ENCODE measurements around the gene RASA2.
A peak's percentile ranks its signal among the peaks of the same experiment; 100 is the strongest.
"Not testable (repeated sequence)": the region's sequence is repeated elsewhere in the genome, so short reads cannot be mapped to it uniquely, and the experiment has no call there.

RASA2 gene

DNA sequence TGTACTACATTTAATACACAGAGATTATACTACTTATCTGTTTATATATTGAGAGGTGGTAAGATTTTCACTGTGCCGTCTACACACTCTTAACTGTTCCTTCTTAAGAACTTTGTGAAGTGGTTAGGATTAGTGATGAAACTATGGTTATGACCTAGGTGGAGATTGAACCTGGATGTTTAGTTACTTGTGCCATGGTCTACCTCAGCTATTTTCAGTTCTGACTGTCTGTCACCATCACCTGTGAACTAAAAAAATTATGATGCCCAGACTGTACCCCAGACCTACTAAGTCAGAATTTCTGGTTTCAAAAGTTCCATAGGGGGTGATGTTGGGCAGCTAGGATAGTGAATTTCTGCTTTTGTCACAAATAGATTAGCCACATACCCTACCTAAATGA lies 6.4 kb downstream of the RASA2 start:
- no peak for DNase-seq (ENCODE audit: low read depth in 2 of 2)

GRCh38 chr3:141497589-141497988 lies 10.8 kb downstream of the RASA2 start:
- not testable (repeated sequence) for DNase-seq (ENCODE audit: low read depth in 2 of 2)

DNA sequence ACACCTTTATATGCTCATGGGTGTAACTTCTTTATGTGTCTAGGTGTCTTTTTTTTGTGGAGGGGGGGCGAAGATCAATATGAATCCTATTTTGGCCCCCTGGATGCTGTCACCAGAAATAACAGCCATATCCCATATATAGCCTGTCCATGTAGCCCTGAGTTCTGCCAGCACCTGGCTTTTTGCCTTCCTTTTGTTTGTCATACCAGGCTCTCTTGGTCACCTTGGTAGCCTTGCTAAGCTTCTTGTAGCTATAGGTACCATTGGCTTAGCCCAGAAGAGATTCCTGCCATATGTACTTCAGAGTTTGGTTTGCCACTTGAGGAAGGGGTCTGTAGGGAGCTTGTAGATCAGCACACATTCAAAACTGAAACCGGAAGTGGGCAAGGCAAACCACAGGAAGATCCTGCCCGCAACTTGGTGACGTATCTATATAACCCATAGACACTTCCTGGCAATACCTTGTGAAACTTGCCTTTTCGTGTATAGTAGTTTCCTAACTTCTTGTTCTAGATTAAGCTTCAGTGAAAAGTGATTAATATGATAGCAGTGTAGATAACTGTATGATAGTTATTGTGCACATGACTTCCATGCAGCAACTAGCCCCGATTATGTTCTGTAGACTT lies 11.9 kb downstream of the RASA2 start:
- peak; percentile 70 to 79 for DNase-seq (ENCODE audit: low read depth in 2 of 2)

GRCh38 chr3:141499284-141499683 lies 12.5 kb downstream of the RASA2 start:
- no peak for DNase-seq (ENCODE audit: low read depth in 2 of 2)

- no peak for DNase-seq (ENCODE audit: low read depth in 2 of 2)
Observed at GRCh38 chr3:141499965-141500364, 13.1 kb downstream of the RASA2 start.

DNA sequence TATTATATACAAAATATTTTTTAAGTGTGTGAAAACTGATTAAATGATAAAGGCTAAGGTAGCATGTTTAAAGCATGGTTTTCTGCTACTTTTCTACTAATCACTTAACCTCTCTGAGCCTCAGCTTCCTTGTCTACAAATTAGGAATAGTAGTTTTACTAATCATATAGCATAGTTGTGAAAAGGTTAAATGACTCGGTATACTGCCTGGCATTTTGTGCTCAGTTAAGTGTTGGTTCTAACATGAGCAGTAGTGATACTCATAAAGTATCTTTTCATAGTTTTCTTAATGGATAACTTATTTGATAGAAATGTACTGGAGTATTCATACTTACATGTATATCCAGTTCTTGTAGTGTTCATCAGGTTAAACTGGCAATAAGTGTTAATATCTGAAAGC lies 13.6 kb downstream of the RASA2 start:
- no peak for DNase-seq (ENCODE audit: low read depth in 2 of 2)

DNA sequence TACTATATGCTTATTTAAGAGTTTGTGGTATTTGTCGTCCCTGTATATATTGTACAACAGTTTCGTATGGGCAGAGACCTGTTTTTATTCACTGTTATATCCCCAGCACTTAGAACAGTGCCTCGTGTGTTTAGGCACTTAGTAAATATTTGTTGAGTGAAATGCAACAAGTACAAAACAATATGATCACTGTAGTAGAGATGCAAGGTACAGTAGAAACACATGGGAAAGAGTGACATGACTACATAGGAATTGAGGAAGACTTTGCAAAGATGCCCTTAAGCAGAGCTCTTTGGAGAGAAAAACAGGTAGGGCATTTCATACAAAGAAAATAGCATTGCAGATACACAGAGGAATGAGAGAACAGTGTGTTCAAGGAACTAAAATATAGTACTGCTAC lies 18.3 kb downstream of the RASA2 start:
- DNase-seq (ENCODE audit: low read depth in 2 of 2) = no peak

DNA sequence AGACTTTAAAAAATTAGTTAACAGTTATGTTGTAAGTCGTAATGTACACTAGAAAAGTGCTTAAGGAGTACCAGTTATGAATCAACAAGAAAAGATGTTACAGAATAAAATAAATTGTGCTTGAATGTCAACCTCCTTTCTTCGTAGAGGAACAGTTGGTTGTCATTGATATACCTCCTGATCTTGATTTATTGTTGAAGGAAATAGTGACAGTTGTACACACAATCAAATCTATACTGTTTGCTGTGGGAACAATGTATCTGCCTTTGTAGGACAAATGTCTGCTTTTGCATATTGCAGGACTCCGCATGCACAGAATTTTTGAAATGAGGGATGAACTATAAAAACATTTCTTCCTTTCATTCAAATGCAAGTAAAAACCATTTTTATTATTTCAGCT lies 19.2 kb downstream of the RASA2 start:
- no peak for DNase-seq (ENCODE audit: low read depth in 2 of 2)

GRCh38 chr3:141507392-141508066 lies 20.7 kb downstream of the RASA2 start:
- no peak for DNase-seq (ENCODE audit: low read depth in 2 of 2)

GRCh38 chr3:141508067-141508436 lies 21.2 kb downstream of the RASA2 start:
- no peak for DNase-seq (ENCODE audit: low read depth in 2 of 2)

- no peak for DNase-seq (ENCODE audit: low read depth in 2 of 2)
Observed at GRCh38 chr3:141511361-141511760, 24.5 kb downstream of the RASA2 start.

GRCh38 chr3:141514382-141514781 lies 27.6 kb downstream of the RASA2 start:
- no peak for DNase-seq (ENCODE audit: low read depth in 2 of 2)

GRCh38 chr3:141519587-141519986 lies 32.8 kb downstream of the RASA2 start:
- no peak for DNase-seq (ENCODE audit: low read depth in 2 of 2)

- no peak for DNase-seq (ENCODE audit: low read depth in 2 of 2)
Observed at GRCh38 chr3:141521781-141522180, 35.0 kb downstream of the RASA2 start.

DNA sequence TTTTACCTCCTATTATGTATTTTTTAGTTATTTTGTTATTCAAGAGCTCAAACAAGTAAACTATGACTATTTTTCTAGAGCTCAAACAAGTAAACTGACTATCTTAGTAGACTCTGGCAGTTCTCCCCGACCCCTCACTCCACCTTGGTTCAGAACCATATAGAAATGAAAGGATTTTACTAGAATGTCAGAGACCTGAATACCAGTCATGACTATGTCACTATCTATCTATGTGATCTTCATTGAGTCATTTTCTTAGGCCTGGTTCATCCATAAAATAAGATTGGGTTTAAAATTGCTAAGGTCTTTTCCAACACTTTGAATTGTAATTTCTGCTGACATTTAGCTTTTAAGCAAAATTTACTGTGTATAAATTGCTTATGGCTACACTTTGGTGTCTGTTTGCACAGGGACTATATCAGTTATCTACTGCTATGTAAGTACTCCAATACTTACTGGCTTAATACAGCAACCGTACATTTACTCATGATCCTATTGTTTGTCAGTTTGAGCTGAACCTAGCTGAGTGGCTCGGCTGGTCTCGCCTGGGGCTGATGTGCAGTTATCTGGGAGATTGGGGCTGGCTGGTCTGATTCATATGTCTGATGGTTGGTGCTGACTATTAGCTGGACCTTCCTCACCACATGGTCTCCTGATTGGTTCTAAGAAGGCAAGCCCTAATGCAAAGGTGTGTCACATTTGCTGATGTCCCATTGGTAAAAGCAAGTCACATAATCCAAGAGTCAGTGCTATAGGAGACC lies 37.0 kb downstream of the RASA2 start:
- DNase-seq (ENCODE audit: low read depth in 2 of 2) = no peak

DNA sequence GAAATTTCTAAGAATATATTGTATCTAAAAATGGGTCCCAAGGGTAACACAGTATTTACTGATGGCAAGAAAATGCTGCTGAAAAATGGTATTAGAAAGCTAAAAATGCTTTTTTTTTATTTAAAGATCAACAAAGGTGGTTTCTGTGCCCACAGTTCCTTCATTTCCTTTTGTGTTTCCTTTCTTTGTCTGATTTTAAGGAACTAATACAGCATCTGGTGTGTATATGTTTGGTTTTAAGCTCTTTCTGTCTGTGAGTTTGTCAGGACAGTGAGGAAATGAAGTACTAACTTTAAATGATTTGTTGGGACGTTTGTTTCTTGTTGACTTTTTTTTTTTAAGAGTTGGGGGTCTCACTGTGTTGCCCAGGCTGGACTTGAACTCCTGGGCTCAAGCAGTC lies 38.2 kb downstream of the RASA2 start:
- DNase-seq (ENCODE audit: low read depth in 2 of 2) = no peak

DNA sequence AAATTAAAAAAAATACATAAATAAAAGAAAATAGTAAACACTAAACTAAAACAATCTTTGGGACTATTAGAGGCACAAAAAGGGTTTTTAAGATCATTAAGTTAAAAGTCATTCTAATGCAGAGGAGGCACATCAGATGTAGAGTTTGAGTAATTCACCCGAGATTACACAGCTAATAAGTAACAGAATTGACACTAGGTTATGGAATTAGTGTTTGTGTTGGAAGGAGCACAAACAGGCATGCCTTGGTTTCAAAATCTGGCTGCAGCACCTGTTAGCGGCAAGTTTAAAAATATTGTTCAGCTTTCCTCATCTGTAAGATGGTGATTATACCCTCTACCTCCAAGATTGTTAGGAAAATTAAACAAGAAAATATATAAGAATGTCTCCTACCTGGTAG lies 39.0 kb downstream of the RASA2 start:
- no peak for DNase-seq (ENCODE audit: low read depth in 2 of 2)

DNA sequence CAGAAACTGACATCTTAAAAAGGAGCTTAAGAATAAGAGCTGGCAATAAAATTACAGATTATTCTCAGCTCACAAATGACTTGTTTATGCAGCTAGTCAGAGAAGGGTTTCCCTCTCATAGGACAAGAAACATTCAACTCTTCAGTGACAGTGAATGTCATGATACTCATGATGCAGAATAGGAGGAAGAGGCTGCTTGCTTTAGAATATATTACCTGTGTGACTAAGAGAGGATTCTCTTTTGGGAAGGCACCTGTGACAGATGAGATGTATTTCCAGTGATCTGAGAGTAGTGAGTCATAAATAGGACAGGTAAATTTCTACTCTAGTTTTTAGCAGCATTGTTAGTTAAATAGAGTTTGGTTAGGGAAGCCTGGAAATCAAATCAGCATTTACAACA lies 39.9 kb downstream of the RASA2 start:
- no peak for DNase-seq (ENCODE audit: low read depth in 2 of 2)

DNA sequence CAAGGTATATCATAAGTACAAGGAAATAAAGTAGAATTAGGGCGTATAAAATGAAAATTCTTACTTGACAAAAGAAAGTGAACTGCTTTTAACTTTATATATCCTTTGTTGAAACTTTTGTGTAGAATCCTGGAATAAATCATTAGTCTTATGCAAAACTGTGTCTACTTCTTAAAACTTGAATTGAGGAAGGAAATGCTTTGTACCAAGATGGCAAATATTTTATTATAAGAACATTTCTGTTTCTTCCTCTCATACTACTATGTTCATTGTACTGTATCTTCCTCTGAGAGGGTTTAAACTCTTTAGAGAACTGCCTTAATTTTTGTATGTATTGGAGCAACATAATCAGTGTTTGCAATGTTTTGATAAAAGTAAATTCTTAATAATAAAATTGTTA lies 42.0 kb downstream of the RASA2 start:
- no peak for DNase-seq (ENCODE audit: low read depth in 2 of 2)

- no peak for DNase-seq (ENCODE audit: low read depth in 2 of 2)
Observed at GRCh38 chr3:141529256-141529655, 42.4 kb downstream of the RASA2 start.

- peak in 1 of 2 donors; percentile 14 for DNase-seq (ENCODE audit: low read depth in 2 of 2)
Observed at GRCh38 chr3:141529717-141530414, 43.0 kb downstream of the RASA2 start.

- no peak for DNase-seq (ENCODE audit: low read depth in 2 of 2)
Observed at GRCh38 chr3:141530415-141530768, 43.6 kb downstream of the RASA2 start.

- DNase-seq (ENCODE audit: low read depth in 2 of 2) = no peak
Observed at GRCh38 chr3:141532609-141533008, 45.8 kb downstream of the RASA2 start.

All from stimulated activated CD4-positive, alpha-beta T cell treated with anti-CD3 and anti-CD28 coated beads, Interleukin-15, amount 100 ng/mL, for 48 hours (primary cell).